Neutrophil (primary cell): ENCODE results near the gene CACTIN.

Experiments
- H3K27ac ChIP-seq: fragments of 200-600 bp; sonication (generic); 2 replicates; pipeline ENCODE4 v1.5.1; 2016; ENCODE audit warnings: mild to moderate bottlenecking, moderate library complexity
- H3K27me3 ChIP-seq: fragments of 200-600 bp; sonication (generic); 2 replicates; pipeline ENCODE4 v1.6.0; 2016; ENCODE audit warnings: mild to moderate bottlenecking
- H3K36me3 ChIP-seq: fragments of 200-600 bp; sonication (generic); 2 replicates; pipeline ENCODE4 v1.5.1; 2017
- H3K4me1 ChIP-seq, 2 experiments: fragments of 200-600 bp in 1 of 2; sonication (generic) in 1 of 2; 1 replicate in 1 of 2; 2 replicates in 1 of 2; pipeline versions ENCODE4 v1.5.1 to v1.6.1; 2013 to 2016; ENCODE audit warnings: low read depth in 1 of 2, low read length in 1 of 2, mild to moderate bottlenecking in 1 of 2, moderate library complexity in 1 of 2; ENCODE audit not compliant: control insufficient read depth in 1 of 2, insufficient read depth in 1 of 2
- H3K4me3 ChIP-seq, 2 experiments: fragments of 200-600 bp in 1 of 2; sonication (generic) in 1 of 2; 1 replicate in 1 of 2; 2 replicates in 1 of 2; pipeline ENCODE4 v1.5.1; 2013 to 2016; ENCODE audit warnings: low read depth in 1 of 2, low read length in 1 of 2, mild to moderate bottlenecking in 1 of 2, moderate library complexity in 1 of 2
- H3K9me3 ChIP-seq: fragments of 200-600 bp; sonication (generic); 2 replicates; pipeline ENCODE4 v1.5.1; 2016
- TF ChIP-seq, protein P1 (sequence below): fragments of 200-600 bp; sonication (generic); IDR thresholded peaks from 2 replicates; pipeline ENCODE4 v1.5.1; 2016; ENCODE audit warnings: antibody characterized with exemption

CACTIN gene

DNA sequence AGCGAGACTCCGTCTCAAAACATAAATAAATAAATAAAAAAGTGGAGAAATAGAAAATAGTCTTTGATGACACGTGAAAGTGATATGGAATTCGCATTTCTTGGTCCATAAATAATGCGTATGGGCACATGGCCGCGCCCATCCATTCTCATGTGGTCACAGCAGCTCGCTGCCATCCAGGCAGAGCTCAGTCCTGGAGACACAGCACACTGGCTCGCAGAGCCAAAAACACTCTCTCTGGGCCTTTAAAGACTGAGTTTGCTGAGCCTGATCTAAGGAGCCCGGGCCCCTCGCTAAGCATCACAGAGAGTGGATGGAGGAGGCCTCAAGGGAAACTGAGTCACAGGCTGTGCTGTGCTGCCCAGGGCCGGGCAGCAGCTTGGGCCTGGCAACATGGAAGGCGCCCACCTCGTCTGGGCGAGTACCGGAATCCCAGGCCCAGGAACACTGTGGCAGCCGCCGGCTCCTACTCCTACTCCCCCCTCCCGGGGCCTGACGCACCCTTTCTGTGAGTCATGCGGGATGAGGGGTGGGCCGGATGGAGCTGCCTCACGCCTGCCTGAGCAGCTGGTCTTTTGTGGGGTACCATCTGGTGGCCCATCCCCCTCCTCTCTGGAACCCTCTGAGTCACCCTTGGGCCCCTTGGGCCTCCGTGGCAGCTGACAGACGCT lies 28.9 kb upstream of the CACTIN start:
- Histone ChIP-seq H3K36me3 (peaks cover 88% of the 10 kb centered on the region), H3K27me3 (no peaks in the 10 kb centered on the region), H3K9me3 (no peaks in the 10 kb centered on the region), H3K4me3 (no peak overlapping the region), H3K4me1 (no peaks in the 10 kb centered on the region), H3K27ac (no peak overlapping the region)
- TF ChIP-seq, protein P1, sequence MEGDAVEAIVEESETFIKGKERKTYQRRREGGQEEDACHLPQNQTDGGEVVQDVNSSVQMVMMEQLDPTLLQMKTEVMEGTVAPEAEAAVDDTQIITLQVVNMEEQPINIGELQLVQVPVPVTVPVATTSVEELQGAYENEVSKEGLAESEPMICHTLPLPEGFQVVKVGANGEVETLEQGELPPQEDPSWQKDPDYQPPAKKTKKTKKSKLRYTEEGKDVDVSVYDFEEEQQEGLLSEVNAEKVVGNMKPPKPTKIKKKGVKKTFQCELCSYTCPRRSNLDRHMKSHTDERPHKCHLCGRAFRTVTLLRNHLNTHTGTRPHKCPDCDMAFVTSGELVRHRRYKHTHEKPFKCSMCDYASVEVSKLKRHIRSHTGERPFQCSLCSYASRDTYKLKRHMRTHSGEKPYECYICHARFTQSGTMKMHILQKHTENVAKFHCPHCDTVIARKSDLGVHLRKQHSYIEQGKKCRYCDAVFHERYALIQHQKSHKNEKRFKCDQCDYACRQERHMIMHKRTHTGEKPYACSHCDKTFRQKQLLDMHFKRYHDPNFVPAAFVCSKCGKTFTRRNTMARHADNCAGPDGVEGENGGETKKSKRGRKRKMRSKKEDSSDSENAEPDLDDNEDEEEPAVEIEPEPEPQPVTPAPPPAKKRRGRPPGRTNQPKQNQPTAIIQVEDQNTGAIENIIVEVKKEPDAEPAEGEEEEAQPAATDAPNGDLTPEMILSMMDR, result no peak

DNA sequence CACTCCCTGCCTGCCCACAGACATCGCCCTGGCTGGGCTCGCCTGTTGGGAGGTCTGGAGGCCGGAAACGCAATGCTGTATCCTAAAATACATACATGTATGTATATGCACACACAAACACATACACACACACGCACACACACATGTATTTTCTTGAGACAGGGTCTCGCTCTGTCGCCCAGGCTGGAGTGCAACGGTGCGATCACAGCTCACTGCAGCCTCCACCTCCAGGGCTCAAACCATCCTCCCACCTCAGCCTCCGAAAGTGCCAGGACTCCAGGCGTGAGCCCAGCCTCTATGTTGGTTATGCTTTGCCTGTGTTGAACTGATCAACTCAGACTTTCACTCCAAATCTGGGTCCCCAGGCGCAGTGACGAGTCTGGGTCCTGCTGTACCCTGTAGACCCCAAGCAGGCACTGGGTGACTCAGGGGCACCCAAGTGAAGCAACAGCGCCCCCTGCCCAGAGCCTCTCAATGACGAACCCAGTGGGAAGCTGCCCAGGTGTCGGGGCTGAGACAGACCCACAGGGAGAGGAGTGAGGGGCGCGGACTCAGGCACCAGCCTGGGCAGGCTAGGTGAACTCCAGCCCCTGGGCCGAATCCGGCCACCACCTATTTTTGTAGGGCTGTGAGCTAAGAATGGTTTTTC lies 27.4 kb upstream of the CACTIN start:
- peaks cover 84% of the 10 kb centered on the region for H3K36me3 ChIP-seq
- no peaks in the 10 kb centered on the region for H3K9me3 ChIP-seq
- H3K27me3 ChIP-seq, result no peaks in the 10 kb centered on the region
- H3K4me1 ChIP-seq, result no peaks in the 10 kb centered on the region
- H3K27ac ChIP-seq, result no peak overlapping the region
- H3K4me3 ChIP-seq, result no peak overlapping the region
- TF ChIP-seq, protein P1, result no peak

DNA sequence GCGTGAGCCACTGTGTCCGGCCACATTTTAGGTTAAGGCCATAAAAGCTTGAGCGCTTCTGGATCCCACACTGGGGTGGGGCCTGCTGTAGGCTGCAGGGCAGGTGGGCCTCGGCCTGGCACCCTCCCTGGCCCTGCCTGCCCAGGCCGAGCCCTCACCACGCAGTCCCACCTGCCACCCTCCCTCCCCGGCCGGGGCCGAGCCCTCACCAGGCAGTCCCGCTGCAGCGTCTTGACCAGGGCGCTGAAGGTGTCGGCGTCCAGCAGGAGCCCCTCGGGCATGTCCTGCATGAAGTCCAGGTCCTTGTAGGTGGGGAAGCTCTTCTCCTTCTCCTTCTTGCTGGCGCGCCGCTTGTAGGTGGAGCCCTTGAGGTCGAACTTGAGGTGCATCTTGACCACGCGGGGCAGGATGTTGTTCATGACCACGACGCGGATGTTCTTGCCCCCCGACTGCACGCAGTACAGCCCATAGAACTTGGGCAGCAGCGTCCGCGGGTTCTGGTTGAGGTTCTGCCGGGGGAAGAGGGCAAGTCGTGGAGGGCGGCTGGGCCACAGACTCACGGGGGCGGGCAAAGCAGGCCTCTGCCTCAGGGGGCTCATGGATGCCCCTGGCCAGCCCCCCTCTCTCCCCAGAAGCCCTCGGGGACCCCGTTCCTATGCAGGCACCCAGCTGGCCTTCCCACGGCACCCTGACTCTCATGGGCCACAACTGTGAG lies 26.6 kb upstream of the CACTIN start:
- Histone ChIP-seq H3K9me3 (no peaks in the 10 kb centered on the region), H3K4me1 (no peaks in the 10 kb centered on the region), H3K4me3 (no peak overlapping the region), H3K27me3 (no peaks in the 10 kb centered on the region), H3K27ac (no peak overlapping the region), H3K36me3 (peaks cover 82% of the 10 kb centered on the region)
- TF ChIP-seq, protein P1, result no peak

DNA sequence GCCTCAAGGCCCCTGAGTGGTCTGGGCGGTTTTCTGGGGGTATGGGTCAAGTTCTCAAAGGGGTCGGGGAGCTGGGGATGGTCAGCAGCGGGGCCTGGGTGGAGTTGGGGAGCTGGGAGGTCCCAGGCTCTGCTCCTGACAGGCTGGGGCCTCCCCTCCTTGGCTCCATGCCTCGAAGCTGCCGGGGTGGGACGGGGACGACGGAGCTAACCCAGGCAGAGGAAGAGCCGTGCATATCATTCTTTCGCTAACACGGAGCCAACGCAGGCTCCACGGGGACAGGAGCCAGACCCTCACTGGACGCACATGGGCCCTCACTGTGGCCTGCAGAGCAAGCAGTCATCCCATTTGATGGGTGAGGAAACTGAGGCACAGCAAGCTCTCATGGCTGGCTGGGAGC lies 25.8 kb upstream of the CACTIN start:
- H3K36me3 ChIP-seq, result peaks cover 78% of the 10 kb centered on the region
- no peak overlapping the region for H3K4me3 ChIP-seq
- H3K27ac ChIP-seq, result no peak overlapping the region
- TF ChIP-seq, protein P1, result no peak
- H3K4me1 ChIP-seq, result no peaks in the 10 kb centered on the region
- H3K9me3 ChIP-seq, result no peaks in the 10 kb centered on the region
- H3K27me3 ChIP-seq, result no peaks in the 10 kb centered on the region

DNA sequence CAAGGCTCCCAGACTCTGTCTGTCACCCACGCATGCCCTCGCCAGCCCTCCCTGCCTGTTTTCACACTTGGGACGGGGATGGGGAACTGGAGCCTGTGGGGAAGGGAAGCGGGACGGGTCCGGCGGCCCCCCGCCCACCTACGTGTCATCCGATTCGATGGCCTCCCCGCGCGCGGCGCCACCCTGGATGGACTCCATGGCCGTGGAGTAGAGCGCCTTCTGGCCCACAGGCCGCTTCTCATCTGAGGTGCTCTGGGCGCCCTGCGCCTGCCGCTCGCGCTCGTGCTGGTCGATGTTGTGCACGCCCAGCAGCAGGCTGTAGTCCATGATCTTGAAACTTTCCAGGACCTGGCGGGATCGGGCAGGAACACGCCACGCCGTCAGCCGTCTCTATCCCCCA lies 25.1 kb upstream of the CACTIN start:
- TF ChIP-seq, protein P1, result no peak
- Histone ChIP-seq H3K4me1 (no peaks in the 10 kb centered on the region), H3K27ac (no peak overlapping the region), H3K36me3 (peaks cover 72% of the 10 kb centered on the region), H3K4me3 (no peak overlapping the region), H3K9me3 (no peaks in the 10 kb centered on the region), H3K27me3 (no peaks in the 10 kb centered on the region)
